GM18526 (cell line): ENCODE results near the gene TXNDC12.

Source experiments
- POLR2A ChIP-seq: IDR thresholded peaks from 3 replicates; pipeline ENCODE4 v1.6.1; 2011; ENCODE audit not compliant: insufficient read length; ENCODE audit errors: extremely low read depth

TXNDC12 gene

DNA sequence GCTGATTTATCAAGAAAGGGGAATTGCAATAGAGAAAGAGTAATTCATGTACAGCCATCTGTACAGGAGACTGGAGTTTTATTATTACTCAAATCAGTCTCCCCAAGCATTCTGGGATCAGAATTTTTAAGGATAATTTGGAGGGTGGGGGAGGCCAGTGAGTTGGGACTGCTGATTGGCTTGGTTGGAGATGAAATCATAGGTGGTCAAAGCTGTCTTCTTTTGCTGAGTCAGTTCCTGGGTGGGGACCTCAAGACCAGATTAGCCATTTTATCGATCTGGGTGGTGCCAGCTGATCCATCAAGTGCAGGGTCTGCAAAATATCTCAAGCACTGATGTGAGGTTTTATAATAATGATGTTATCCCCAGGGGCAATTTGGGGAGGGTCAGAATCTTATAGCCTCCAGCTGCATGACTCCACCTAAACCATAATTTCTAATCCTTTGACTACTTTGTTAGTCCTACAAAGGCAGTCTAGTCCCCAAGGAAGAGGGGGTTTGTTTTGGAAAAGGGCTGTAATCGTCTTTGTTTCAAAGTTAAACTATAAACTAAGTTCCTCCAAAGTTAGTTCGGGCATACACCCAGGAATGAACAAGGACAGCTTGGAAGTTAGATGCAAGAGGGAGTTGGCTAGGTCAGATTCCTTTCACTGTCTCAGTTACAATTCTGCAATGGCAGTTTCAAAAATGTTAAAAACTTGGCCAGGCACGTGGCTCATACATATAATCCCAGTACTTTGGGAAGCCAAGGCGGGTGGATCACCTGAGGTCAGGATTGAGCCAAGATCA, 47.6 kb downstream of the TXNDC12 start:
- TF ChIP-seq POLR2A, result no peak

DNA sequence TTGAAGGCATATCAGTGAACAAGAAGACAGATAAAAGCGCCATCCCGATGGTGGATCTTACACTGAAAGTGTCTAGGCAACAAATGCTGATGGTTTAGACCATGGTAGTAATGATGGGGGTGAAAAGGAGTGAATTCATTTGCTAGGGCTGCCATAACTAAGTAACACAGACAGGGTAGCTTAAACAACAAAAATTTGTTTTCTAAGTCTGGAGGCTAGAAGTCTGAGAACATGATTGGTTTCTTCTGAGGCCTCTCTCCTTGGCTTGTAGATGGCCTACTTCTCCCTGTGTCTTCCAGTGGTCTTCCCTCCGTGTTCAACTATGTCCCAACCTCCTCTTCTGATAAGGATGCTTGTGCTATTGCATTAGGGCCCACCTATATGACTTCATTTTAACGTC, 51.1 kb downstream of the TXNDC12 start:
- no peak for TF ChIP-seq POLR2A

DNA sequence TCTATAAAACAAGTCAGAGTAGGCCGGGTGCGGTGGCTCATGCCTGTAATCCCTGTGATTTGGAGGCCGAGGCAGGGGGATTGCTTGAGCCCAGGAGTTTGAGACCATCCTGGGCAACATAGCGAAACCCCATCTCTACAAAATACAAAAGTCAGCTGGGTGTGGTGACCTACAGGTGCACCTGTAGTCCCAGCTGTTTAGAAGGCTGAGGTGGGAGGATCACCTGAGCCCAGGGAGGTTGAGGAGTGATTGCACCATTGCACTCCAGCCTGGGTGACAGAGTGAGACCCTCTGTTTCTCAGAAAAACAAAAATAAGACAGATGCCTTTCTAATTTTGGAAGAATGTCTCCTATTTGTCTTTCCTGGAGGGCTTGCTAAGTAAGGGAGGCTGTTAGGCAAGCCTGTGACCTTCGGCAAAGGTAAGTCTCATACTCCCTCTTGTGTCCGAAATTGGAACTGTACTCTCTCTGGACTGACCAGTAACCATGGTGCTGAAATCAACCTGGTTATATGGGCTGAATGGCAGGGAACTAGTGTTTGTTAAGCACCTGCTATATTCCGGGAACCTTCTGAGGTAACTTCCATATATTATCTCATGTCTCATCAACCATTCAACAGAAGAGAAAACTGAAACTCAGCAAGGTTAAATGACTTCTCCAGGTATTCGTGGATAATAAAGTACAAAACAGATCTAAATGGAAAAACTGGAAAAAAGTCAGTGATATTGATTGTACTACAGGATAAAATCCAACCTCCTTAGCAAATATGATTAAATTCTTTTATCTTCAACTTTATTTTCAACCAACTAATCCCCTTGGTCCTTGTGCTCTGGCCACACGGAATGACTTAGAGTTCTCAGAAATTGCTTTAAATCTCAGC, 52.7 kb downstream of the TXNDC12 start:
- TF ChIP-seq POLR2A, result no peak

DNA sequence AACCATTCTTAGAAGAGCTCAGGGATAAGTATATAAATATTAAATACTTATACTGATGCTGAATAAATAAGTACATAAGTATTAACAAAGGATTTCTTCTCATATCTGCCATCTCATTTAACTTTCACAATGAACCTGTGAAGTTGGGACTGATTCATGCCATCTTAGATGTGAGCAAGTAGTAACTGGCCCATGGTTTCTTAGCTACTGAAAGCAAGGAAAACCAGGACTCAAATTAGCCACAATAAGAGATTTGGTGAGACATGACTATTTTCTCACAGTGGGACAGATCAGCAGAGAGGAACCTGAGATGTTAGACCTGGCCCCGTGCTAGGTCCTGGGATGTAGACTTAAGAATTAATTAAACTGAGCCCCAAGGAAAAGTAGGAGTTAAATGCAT, 56.3 kb downstream of the TXNDC12 start:
- no peak for TF ChIP-seq POLR2A

DNA sequence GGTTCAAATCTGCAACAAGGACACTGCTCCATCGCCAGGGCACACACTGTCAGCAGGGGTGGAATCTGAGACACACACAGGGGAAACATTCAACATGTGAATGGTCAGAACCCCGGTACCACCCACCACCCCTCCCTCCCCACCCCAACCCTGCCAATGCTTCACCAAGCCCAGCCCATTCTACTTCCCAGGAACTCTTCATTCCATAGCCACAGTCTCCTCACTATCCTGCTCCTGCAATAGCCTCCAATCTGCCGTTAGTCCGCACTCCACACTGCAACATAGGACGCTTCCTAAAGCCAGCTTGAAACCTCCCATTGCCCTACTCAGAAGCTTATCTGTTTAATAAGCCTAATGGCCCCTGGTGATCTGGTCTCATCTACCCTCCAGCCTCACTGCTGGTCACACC, 57.0 kb downstream of the TXNDC12 start:
- no peak for TF ChIP-seq POLR2A

DNA sequence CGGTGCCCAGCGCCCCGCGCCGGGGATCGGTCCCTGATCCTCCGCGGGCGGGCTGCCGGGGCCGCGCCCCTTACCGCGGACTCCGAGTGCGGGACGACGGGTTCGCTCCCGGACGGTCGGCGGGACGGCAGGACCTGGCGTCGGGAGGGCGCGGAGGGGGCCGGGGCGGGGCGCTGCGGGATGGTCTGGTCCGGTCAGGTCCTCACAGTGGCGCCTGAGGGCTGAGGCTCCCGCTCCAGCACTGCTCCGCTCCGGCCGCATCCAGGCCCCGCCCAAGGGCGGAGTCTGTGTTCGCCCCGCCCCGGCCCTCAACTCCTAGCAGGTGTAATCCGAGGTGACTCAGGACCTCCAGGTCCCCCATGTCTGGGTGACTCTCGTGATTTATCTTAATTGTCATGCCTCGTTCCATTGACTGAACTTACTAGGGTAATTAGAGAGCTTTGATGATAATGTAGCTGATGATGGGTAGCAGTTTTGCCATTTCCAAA, 64.5 kb downstream of the TXNDC12 start, which contains the start of gene RAB3B:
TSS of gene RAB3B (minus strand) at position 223 of the 488 bp plus-strand sequence. CDS start 13,583 bp downstream, outside the sequence.
- TF ChIP-seq POLR2A, result no peak

DNA sequence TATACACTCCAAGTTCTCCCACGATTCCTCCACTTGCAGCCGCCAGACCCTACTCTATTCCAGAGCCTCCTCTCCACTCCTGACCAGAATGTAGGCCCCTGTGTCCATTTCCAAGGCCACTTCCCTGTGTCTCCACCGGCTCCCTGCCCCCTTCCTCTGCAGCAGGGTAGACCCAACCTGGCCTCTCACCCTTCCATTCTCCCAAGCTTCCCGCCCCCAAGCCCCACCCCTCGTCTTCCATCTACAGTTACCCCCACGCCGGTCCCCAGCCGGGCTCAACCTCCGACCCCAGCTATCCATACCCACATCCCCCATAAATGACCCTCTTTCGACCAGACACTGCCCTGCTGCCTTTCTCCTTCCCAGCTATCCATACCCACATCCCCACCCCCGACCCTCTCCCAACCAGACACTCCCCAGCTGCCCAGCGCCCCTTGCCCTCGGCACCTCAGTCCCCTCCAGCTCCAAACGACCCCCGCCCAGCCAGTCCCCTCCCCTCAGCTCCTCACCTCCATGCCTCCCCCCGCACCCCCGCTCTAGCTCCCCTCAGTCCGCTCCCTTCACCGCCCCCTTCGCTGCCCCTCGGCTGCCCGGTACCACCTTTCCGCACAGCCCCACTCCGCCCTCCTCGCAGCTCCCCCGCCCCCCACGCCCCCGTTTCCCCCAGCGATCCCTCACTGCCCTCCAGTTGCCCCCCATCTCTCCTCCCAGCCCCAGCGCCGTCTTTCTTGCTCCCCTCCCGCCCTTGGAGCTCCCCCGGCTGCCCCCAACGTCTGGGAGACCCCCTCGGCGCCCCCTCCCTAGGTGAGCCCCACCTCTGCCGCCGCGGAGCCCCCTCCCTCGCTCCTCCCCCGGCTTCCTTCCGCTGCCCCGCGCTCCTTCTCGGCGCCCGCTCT, 65.2 kb downstream of the TXNDC12 start:
- TF ChIP-seq POLR2A, result no peak

DNA sequence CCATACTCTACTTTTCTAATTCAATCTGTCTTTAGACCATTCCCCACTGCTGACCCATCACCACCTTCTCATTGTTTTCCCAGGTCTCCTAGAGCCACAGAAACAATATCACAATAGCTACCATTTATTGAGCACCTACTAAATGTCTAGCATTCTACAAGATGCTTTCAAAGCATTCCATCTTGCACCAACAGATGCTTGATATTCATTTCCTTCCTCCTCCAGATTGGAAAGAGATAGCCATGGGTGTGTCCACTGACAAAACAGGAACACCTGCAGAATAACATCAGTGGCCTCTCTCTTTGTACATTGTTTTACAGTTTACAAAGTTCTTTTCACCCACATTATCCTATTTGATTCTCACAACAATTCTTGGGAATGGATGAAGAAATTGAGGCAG, 66.7 kb downstream of the TXNDC12 start:
- no peak for TF ChIP-seq POLR2A

DNA sequence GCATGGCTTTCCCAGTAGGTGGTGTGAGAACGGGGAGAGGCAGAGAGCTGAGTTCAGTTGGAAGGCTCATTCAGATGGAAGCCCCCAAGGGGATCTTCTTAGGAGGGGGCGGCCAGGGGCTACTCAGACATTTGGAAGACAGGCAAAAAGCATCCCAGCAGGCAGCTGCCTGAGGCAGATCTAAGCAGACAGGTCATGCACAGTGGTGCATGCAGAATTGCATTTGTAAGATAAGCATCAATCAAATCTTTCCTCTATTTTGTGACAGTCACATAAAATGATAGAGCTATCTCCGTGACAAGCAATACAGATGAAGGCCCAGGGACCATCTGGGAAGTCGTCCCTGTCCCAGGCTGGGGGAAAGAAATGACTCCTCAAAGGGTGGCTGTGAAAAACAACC, 68.3 kb downstream of the TXNDC12 start:
- no peak for TF ChIP-seq POLR2A

DNA sequence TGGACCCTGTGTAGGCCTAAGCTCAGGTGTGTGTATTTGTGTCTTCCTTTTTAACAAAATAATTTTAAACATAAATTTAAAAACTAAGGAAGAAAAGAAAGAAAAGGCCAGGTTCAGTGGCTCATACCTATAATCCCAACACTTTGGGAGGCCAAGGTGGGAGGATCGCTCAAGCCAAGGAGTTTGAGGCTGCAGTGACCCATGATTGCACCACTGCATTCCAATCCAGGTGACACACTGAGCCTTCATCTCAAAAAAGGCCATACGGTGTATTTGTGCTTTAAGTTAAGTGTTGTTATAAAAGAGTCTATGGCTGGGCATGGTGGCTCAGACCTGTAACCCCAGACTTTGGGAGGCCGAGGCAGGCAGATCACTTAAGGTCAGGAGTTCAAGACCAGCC, 72.8 kb downstream of the TXNDC12 start:
- no peak for TF ChIP-seq POLR2A

DNA sequence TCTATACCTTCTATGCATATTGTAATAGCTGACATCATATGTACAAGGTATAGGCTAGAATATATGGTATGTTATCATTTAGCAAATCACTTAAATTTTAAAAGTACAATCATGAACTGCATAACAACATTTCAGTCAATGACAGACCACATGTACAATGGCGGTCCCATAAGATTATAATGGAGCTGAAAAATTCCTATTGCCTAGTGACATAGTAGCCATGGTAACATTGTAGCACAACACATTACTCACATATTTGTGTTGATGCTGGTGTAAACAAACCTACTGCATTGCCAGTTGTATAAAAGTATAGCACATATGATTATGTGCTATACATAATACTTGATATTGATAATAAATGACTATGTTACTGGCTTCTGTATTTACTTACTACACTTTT, 73.4 kb downstream of the TXNDC12 start:
- TF ChIP-seq POLR2A, result no peak

DNA sequence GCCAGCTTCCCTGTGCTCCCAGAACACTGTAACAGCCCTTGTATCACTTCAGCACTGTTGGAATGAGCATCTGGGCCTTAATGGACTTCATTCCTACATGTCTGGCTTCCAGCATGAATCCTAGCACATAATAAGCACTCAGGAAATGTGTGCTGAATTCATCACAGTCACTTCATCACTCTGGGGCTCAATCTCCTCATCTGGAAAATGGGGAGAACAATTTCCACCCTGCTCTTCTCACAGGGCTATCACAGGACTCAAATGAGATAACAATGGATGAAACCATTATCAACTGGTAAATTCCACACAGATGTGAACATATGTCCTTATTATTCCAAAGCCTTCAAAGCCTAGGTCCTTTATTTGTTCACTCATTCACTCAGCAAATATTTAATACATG, 76.9 kb downstream of the TXNDC12 start:
- no peak for TF ChIP-seq POLR2A

DNA sequence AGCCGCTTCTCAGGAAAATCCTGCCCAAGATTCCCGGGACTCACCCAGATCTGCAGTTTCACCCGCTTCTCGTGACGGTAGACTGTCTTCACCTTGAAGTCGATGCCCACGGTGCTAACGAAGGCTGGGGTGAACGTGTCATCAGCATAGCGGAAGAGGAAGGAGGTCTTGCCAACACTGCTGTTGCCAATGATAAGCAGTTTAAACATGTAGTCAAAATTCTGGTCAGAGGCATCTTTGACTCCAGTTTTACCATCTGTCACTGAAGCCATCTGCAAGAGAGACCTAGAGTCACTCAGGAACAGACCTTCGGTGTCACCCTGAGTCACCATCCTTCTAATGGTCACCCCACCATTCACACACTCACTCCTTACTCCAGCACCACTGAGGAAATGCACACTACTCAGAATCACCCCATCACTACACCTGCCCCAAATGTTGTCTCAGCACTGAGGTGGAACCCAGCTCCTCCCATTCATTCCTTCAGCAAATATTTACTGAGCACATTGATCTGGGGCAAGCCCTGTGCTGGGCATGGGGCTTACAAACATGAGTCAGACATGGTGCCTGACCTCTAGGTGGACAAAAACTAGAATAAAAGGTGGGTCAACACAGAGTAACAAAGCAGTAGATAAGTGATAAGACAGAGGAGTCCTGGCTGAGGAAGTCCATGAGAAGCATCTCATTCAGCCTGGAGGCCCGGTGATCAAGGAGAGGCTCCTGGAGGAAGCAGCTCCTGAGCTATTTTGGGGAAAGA, 78.0 kb downstream of the TXNDC12 start:
- TF ChIP-seq POLR2A, result no peak
